ENCODE measurements around the gene DLG2. TPM values are rescaled to one million over a fixed set of nuclear protein-coding genes. Genes with fewer than 3 reads are reported as not detected.

DLG2 gene
- total RNA-seq, 1 donor from 2014 or later, result 5.1 TPM

GRCh38 chr11:83862033-83862432 is 1765.1 kb downstream of the DLG2 start:
- Mint-ChIP-seq H3K4me1 (ENCODE audit: unreplicated experiment) (peaks cover 6% of the 10 kb centered on the region), H3K36me3 (ENCODE audit: low read depth, unreplicated experiment) (no peaks in the 10 kb centered on the region), H3K9me3 (ENCODE audit: unreplicated experiment) (no peaks in the 10 kb centered on the region), H3K4me3 (ENCODE audit: unreplicated experiment) (no peak overlapping the region), H3K27me3 (ENCODE audit: unreplicated experiment) (no peaks in the 10 kb centered on the region), H3K27ac (ENCODE audit: unreplicated experiment) (no peak overlapping the region)
- no peak for TF ChIP-seq CTCF (IDR thresholded peaks at IDR 0.05; ENCODE audit: unreplicated experiment)
- DNase-seq (ENCODE audit: low spot score), result no peak

- TF ChIP-seq CTCF (IDR thresholded peaks at IDR 0.05; ENCODE audit: unreplicated experiment), result no peak
- Mint-ChIP-seq H3K36me3 (ENCODE audit: low read depth, unreplicated experiment) (no peaks in the 10 kb centered on the region), H3K4me3 (ENCODE audit: unreplicated experiment) (no peak overlapping the region), H3K27me3 (ENCODE audit: unreplicated experiment) (no peaks in the 10 kb centered on the region), H3K27ac (ENCODE audit: unreplicated experiment) (no peak overlapping the region), H3K4me1 (ENCODE audit: unreplicated experiment) (peaks cover 6% of the 10 kb centered on the region), H3K9me3 (ENCODE audit: unreplicated experiment) (no peaks in the 10 kb centered on the region)
- DNase-seq (ENCODE audit: low spot score), result no peak
Observed at GRCh38 chr11:83858694-83859093, 1768.5 kb downstream of the DLG2 start.

GRCh38 chr11:83855237-83855636 is 1771.9 kb downstream of the DLG2 start:
- Mint-ChIP-seq H3K27me3 (ENCODE audit: unreplicated experiment) (no peaks in the 10 kb centered on the region), H3K4me3 (ENCODE audit: unreplicated experiment) (no peak overlapping the region), H3K36me3 (ENCODE audit: low read depth, unreplicated experiment) (no peaks in the 10 kb centered on the region), H3K27ac (ENCODE audit: unreplicated experiment) (no peak overlapping the region), H3K9me3 (ENCODE audit: unreplicated experiment) (no peaks in the 10 kb centered on the region), H3K4me1 (ENCODE audit: unreplicated experiment) (peaks cover 8% of the 10 kb centered on the region)
- TF ChIP-seq CTCF (IDR thresholded peaks at IDR 0.05; ENCODE audit: unreplicated experiment), result no peak
- DNase-seq (ENCODE audit: low spot score), result no peak

- Mint-ChIP-seq H3K27ac (ENCODE audit: unreplicated experiment) (no peak overlapping the region), H3K4me3 (ENCODE audit: unreplicated experiment) (no peak overlapping the region), H3K4me1 (ENCODE audit: unreplicated experiment) (peaks cover 8% of the 10 kb centered on the region), H3K36me3 (ENCODE audit: low read depth, unreplicated experiment) (no peaks in the 10 kb centered on the region), H3K27me3 (ENCODE audit: unreplicated experiment) (no peaks in the 10 kb centered on the region), H3K9me3 (ENCODE audit: unreplicated experiment) (no peaks in the 10 kb centered on the region)
- DNase-seq (ENCODE audit: low spot score), result no peak
- no peak for TF ChIP-seq CTCF (IDR thresholded peaks at IDR 0.05; ENCODE audit: unreplicated experiment)
Observed at GRCh38 chr11:83852775-83853442, 1774.2 kb downstream of the DLG2 start.

GRCh38 chr11:83852012-83852411 is 1775.1 kb downstream of the DLG2 start:
- TF ChIP-seq CTCF (IDR thresholded peaks at IDR 0.05; ENCODE audit: unreplicated experiment), result no peak
- no peak for DNase-seq (ENCODE audit: low spot score)
- Mint-ChIP-seq H3K4me1 (ENCODE audit: unreplicated experiment) (peaks cover 8% of the 10 kb centered on the region), H3K27ac (ENCODE audit: unreplicated experiment) (no peak overlapping the region), H3K36me3 (ENCODE audit: low read depth, unreplicated experiment) (no peaks in the 10 kb centered on the region), H3K27me3 (ENCODE audit: unreplicated experiment) (no peaks in the 10 kb centered on the region), H3K4me3 (ENCODE audit: unreplicated experiment) (no peak overlapping the region), H3K9me3 (ENCODE audit: unreplicated experiment) (no peaks in the 10 kb centered on the region)
